Stimulated activated CD4-positive, alpha-beta T cell treated with anti-CD3 and anti-CD28 coated beads, Interleukin-2, amount 100 ng/mL, for 4 hours (primary cell): ENCODE data around the gene STN1.
"Not testable (repeated sequence)": the region's sequence is repeated elsewhere in the genome, so short reads cannot be mapped to it uniquely, and the experiment has no call there.

Experiments used
- DNase-seq: peaks from one replicate; pipeline ENCODE4 v3.0.0-alpha.2; 2020; ENCODE audit warnings: low read depth

STN1 gene

DNA sequence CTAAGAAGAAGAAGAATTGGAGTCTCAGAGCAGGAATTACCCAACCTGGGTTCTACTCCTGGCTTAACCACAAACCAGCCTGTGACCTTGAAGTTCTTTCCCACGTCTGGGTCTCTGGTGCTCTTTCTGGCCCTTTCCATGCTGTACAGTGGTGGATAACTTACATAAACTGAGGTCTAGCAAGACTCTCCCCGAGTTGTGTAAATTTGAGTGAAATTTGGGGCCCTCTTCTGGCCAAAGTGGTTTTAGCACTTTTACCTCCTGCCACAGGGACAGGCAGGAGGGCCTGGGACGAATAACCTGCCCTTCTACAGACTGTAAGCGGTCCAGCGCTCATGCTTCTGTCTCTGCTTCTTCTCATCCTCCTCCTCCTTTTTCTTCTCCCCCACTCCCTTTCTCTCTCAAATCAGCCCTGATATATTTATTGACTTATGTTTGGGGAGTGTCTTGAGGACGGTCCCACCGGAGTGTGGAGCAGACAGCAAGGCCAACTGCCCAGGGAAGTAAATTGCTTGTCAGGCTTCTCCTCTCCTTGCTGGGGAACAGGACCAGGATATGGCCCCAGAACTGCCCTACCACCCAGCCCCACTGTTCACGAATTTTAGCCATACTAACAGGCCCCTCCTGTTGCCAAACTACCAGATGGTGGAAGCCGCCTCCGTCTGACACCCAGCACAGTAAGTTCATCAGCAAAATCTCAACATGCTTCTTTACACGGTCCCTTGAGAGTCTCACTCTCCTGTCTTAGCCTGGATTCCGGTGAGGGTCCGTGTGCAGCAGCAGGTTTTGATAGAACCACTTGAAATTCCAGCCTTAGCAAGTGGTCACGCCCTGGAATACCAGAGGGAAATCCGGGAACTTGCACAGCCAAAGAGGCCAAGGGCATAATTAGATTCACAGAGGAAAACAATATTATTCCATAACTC, 58.6 kb downstream of the STN1 start:
- peak; percentile 20 for DNase-seq

DNA sequence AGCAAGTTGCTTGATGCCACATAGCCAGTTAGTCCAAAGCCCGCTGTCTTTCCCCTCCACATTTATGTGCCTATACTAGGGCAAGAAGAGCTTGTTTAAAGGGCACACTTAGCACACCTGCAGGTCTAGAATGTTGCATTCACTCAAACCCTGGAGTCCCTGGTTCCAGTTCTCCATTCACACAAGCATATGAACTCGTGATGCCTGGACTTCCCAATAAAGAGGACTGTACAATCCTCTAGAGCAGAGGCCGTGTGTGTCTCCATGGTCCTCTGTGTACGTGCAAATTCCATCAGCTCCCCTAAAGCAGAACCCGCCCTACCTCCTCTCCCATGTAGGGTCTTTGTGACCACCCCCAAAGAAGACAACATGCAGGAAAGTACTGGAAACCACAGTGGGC, 59.6 kb downstream of the STN1 start:
- no peak for DNase-seq

DNA sequence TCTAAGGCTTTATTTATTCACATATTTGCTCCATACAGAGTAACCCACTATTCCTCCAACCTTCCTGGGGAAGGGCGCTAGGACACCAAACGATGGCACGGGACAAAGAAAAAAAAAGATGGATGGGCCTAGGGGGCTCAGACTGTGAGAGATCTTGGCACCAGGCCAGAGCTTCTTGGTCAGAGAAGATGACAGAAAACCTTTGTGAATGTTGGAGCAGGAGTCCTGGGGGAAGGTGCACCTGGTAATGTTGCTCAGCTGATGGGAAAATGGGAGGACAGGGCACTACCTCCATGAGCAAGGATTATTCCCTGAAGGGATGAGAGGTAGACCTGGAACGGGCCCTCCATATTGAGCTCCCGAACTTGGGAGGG, 61.2 kb downstream of the STN1 start:
- DNase-seq = no peak

DNA sequence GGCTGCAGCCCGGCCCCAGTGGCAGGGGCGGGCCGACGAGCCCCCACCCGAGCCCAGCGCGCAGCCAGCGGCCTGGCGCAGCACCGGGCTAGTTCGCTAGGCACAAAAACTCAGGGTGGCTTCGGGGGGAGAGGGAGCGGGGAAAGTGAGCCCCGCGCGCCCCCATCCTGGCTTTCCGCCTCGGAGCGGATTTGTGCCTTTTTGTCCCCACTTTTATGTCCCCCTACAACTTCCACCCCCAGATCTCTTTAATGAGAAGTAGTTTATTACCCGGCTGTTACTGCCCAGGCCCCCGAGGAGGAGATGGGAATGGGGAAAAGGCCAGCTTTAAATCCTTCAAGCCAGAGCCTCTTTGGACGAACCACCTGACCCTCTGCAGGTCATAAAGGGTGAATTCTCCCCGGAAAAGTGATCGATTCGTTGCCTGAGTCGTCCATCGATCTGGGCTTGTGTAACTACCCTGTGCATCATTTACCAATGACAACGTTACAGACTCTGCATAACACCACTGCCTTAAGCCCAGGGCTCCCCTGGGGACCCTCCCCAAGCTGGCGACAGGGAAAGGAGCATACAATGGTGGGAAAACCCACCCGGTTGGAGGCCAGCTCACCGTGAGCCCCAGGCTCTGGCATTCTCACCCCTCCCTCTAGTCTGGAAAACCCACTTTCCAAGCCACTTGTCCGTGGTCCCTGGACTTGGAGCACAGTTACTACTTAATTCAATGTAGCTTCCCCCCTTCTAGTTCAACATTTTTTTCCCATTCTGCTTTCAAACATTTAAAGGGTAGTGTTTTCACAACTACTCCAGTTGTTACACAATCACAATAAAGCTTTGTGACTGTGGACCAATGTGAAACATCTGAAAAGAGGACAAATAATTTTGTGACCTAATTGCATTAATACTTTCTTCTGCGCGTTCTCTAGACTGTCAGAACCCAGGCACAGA, 61.9 kb downstream of the STN1 start:
- no peak for DNase-seq

DNA sequence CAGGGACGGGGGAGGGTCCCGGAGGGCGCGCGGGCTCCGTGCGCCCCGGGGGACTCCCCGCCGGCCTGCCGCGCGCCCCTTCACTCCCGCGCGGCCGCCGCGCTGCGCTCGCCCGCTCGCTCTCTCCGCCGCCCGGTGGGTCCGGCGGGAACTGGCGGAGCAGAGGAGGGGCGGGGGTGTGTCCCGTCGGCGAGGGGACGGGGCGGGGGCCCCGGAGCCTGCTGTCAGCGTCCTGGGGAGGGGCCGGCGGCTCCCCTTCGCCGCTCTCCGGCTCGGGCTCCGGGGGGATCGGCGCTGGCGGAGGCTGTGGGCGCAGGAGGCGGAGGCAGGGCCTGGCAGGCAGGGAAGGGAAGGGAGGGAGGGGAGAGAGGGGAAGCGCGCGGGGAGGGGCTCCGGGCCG, 62.6 kb downstream of the STN1 start, which contains the start of gene SH3PXD2A:
Gene SH3PXD2A, minus strand, starts transcription at position 153 of the 400 bp plus-strand sequence. CDS start 310 bp downstream, outside the sequence.
- no peak for DNase-seq

DNA sequence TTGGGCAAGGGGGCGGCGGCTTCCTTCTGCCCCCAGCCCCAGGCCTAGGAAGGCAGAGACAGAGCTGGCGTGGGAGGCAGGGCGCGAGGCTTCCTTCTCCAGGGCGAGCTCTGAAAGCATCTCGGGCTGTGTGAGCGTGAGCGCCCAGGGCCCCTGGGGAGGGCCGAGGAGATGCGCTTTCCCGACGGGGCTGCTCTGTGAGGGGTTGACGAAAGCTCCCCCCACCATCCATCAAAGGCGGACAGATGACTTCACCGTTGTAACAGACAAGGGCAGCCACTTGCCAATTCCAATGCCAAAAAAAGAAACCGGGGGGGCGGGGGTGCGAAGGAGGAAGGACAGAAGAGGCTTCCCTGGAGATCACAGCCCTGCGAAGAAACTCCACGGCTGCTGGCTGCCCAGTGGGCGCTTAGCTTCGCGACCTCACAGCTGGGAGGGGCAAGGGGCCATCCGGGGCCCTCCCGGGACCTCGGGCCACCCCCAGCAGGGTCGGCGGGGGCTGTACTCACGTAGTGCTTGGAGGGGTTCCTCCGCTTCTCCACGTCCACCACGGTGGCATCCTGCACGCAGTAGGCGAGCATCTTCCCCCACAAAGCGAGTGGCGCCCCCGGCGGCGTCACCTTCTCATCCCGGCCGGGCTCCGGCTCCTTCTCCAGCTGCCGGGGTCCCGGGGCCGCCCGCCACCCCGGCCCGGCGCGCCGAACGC, 63.1 kb downstream of the STN1 start:
- peak; percentile 16 for DNase-seq

DNA sequence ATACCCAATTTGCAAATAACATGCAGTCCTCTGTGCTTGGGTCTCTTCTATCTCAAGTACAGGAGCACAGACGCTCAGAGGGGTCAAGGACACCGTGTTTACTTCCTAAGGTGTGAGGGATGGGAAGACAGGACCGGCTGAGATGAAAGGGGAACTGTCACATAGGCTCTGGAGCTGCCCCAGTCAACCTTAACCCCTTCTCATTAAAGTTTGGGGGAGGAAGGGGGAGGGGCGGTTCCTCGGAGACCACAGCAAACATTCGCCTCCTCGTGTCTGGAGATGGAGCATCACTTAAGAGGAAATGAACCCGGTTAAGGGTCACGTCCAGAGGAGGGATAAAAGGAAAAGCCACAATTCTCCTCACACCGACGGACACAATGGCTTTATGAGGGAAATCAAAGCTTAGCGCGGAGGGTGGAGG, 63.7 kb downstream of the STN1 start:
- DNase-seq = no peak

DNA sequence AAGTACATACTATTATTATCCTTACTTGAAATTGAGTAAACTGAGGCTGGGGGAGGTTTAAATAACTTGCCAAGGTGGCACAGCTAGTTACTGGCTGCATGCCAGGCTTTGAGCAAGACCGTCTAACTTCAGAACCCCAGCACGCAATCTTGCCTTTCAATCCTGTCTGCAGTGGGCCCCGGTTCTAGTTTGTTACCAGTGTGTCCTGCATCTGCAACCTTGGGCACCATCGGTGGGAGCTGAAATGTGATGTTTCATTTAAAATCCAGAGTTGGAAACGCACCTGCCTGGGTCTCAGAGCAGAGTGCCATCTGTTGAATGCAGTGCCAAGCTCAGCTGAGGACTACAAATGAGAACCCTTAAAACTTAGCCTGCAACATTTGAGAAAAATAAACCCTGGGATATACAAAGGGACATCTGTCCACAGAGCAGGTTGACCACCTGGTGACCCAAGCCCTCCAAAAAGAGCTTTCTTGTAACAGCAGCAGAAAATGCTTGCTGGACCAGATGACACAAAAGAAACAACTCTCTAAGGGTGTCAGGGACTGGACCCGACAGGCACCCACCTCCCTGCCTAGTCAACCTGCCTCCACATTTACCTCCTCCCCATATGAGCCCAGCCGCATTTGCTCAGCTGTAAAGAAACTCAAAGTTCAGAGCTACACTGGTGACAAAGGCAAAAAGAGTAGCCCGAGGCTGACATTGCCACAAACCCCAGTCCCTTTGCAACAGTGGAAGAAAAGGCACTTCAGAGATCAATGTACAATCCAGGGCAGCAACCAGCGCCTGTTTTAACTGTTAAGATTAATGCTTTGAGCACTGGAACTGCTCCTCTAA, 64.3 kb downstream of the STN1 start:
- no peak for DNase-seq

DNA sequence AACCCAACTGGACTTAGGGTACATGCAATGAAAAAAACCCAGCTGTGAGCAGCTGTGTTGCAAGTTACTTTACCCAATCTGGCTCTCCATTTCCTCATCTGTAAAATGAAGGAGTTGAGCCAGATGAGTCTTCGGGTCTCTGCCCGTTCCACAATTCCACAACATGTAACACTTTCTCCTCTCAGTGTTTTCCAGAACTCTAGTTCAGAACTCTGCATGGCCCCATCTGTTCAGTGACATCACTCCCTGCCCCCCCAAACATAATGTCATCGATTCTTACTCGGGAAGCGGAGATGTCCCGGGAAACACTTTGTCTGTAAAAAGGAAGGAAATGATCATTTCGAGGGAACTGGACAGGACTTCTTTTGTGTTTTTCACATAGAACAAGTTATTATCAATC, 65.1 kb downstream of the STN1 start:
- no peak for DNase-seq

DNA sequence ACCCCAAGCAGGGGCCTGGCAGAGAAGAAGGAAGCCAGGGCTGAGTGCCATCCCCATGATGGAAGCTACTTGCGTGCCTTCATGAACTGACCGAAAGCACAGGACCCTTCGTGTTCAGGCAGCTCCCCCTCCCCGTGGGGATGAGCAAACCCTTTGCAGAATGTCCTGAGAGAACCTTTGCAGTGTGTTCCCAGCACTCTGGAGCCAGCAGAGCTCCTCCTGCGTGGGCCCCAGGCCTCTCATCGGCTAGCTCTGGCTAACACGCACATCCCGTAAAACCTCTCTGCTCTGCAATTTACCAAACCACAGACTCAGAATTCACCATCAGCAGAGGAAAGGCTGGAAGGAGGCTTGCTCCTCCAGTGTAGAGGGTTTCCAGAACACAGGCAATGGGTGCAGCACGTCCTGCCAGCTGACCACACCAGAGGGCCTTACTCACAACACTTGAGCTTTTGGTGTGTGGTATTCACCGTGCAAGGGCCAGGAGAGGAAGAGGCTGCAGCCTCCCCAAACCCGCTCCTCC, 65.7 kb downstream of the STN1 start:
- DNase-seq = no peak

DNA sequence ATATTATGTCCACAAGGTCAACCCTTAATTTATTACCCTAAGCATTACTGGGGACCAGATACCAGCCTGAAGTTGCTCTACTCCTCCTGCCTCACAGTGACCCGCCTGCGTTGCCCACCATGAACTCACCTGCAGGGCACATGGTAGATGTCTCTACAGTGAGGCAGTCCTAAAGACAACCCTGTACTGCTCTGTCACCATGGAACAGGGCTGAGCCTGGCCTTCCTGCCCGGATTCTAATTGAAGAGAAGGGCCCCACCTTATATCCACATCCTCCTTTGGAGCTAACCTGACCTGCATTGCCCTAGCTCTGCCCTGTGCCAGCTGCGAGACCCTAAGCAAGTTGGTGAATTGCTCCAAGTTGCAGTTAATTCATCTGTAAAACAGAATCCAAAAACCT, 66.7 kb downstream of the STN1 start:
- no peak for DNase-seq

DNA sequence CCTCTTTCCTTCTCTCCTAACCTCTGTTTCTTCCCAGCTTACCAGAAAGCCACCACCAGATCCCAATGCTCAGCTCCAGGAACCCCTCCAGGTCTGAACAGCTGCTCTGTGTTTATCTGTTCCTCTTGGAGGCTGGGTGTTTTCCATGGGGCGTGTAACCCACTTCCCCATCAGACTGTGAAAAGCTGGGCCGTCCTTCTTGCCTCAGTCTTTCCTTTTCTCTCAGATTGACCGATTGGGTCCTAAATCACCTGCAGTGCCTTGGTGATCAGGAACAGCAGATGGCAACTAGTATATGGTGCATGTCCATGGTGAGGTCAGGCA, 67.5 kb downstream of the STN1 start:
- DNase-seq = no peak

DNA sequence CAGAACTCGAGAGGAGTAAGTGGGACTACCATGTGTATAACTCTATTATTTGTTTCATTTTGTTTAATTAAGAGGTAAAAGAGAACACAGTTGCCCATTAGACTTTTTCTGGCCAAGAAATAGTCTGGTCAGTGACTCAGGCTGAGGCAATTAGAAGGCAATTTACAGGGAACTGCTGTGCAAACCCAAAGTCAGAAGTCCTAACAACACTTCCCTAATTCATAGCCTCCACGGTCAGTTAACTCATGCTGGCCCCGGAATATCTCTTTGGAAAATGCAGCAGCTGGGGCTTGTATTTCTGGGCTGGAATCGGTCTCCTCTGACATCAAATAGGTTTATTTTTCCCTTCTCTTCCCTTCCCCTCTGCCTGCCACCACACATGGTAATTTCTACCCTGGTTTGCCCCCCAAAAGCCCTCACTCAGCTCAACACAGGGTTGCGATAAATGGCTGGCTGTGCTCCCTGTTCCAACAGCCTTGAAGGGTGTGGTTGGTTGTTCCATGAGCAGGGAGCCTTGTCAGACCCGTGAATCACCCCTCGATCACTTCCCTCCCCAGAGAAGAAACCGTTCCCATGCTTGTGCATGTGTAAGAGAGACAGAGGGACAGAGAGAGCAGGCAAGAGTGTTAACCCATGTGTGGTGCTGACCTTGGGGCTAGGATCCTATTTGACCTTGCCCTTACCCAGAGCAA, 68.0 kb downstream of the STN1 start:
- DNase-seq = no peak

DNA sequence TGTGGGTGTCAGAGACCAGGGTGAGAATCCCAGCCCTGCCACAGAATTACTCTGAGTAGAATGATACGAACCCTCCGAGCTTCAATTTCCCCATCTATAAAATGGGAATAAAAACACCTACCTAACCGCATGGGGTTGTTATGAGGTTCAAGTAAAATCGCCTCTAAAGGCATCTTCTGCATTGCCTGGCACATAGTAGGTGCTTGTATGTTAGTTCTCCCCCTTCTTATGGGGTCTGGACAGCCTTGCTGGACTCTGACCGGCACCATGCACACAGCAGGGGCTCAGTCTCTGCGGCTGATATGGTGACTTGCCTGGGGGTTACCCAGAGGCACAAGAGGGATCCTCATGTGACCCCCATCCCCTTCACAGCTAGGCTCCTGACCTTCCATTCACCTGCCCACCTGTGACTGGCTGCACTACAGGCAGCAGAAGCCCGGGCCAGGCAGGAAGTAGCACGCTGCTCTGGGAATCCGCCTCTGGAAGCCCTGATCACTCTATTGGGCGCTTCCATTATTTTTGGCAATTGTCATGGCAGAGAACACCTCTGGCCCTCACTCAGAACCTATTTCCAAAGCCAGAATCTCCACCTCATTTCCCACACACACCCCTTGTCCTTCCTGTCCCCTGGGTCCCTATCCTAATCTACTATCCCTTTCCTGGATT, 68.6 kb downstream of the STN1 start:
- DNase-seq = no peak

DNA sequence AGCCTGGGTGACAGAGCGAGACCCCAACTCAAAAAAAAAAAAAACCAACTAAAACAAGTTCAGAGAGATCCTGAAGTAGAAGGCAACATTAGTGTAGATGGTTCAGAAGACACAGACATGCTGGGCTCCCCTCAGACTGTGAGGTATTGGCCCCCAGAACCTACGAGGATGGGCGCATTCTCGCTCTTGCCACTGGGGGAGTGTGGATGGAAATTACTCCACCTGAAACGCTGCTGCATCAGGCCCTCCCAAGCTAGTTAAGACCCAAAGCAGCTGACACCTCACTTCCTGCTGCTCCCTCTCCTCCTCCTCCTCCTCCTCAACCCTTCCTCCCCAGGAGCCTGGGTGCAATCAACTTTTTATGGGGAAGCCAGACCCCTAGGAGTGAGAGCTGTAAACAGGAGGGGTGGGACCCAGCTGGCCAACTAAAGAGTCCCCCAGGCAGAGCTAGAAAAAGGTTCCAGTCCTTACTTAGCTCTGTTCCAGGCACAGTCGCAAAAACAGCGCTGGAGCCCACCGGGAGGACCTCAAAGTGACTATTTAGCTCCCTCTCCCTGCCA, 70.0 kb downstream of the STN1 start:
- DNase-seq = no peak

DNA sequence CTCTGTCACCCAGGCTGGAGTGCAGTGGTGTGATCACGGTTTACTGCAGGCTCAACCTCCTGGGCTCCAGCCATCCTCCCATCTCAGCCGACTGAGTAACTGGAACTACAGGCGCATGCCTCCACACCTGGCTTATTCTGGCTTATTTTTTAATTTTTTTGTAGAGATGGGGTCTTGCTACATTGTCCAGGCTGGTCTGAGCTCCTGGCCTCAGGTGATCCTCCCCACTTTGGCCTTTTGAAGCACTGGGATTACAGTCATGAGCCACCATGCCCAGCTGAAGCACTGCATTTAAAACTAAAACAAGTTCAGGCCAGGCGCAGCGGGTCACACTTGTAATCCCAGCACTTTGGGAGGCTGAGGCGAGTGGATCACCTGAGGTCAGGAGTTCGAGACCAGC, 70.6 kb downstream of the STN1 start:
- no peak for DNase-seq

DNA sequence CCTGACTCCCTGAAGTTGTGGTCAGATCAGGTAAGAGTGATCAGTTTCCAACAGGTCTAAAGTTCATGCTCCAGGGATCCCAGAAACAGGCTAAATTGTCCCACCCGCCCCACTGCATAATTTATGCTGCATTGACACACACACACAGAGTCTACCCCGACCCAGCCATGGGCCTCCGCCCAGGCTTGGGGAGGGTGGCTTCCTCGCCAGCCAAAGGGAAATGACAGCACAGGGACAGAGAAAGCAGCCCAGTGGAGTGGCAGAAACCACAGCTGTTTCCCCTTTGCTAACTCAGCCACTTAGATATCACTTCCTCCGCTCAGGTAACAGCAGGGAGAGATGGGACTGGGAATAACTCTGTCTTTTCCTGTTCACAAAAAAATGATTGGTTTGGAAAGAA, 72.0 kb downstream of the STN1 start:
- no peak for DNase-seq

DNA sequence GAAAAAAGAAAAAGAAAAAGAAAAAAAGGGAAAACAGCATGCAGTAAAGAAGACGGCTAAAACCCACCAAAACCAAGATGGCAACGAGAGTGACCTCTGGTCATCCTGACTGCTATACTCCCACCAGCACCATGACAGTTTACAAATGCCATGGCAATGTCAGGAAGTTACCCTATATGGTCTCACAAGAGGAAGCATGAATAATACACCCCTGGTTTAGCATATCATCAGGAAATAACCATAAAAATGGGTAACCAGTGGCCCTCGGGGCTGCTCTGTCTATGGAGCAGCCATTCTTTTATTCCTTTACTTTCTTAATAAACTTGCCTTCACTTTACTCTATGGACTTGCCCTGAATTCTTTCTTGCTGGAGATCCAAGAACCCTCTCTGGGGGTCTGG, 72.6 kb downstream of the STN1 start:
- not testable (repeated sequence) for DNase-seq

DNA sequence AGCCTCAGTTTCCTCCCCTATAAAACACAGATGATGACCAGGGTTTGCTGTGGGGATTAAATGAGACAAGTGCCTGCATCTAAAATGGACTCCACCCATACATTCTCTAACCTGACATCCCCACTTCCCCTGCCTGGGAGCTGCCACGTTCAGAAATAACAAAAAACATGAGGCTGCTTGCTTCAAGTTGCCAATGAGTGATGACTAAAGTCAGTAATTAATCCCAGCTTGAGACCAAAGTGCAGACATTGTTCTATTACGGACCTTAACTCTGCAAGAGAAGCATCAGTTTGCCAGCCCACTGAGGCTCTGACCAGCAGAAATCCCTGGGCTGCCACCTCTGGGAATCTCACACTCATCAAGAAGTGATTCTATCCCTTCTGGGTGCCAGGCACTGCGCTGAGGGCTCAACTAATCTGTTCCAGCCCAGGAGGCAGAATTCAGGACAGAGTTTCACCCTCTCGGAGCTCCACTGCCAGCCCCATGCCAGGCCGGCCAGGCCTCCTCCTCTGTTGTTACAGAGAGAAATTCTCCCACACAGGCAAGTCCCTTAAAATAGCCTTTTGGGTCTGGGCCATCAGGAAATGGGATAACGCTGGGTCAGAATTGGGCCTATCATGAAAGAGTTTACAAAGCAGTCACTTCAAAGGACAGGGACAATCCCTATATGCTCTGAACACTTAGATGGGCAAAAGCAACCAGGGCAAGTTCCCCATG, 74.0 kb downstream of the STN1 start:
- DNase-seq = no peak
